ENCODE measurements around the gene ACP3.

DNA sequence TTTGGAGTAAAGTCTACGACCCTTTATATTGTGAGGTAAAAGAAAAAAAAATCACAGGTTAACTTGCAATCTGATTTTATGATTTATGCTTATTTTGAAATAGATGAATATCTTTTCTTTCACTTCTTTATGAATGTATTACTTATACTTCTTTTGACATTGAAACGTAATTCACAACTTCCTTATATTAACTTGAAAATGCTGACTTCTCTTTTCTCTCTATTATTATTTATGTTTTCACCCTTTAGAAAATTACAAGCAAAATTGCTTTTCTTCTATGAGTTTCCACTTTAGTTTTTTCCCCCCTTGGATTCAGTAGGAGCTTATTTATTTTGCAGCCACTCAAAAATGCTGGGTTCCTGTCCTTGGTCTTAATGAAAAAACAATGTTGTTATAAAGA is 25.4 kb downstream of the ACP3 start:
- TF ChIP-seq, protein P1, sequence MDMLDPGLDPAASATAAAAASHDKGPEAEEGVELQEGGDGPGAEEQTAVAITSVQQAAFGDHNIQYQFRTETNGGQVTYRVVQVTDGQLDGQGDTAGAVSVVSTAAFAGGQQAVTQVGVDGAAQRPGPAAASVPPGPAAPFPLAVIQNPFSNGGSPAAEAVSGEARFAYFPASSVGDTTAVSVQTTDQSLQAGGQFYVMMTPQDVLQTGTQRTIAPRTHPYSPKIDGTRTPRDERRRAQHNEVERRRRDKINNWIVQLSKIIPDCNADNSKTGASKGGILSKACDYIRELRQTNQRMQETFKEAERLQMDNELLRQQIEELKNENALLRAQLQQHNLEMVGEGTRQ (IDR thresholded peaks at IDR 0.05; ENCODE audit: low read depth, low read length): no peak
- TF ChIP-seq, protein P2, sequence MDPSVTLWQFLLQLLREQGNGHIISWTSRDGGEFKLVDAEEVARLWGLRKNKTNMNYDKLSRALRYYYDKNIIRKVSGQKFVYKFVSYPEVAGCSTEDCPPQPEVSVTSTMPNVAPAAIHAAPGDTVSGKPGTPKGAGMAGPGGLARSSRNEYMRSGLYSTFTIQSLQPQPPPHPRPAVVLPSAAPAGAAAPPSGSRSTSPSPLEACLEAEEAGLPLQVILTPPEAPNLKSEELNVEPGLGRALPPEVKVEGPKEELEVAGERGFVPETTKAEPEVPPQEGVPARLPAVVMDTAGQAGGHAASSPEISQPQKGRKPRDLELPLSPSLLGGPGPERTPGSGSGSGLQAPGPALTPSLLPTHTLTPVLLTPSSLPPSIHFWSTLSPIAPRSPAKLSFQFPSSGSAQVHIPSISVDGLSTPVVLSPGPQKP (IDR thresholded peaks at IDR 0.05; ENCODE audit: borderline replicate concordance, low read depth, low read length): no peak
- TF ChIP-seq RCOR1 (IDR thresholded peaks at IDR 0.05; ENCODE audit: insufficient replicate concordance, low read length) (no peak), MAFK (IDR thresholded peaks at IDR 0.05; ENCODE audit: low read depth, low read length) (no peak), BHLHE40 (IDR thresholded peaks at IDR 0.05; ENCODE audit: low read depth, low read length) (no peak), RFX5 (IDR thresholded peaks at IDR 0.05; ENCODE audit: low read depth, low read length) (no peak), CEBPB (IDR thresholded peaks at IDR 0.05; ENCODE audit: low read depth, low read length) (no peak), POLR2A (IDR thresholded peaks at IDR 0.05; ENCODE audit: low read depth, low read length) (no peak), RAD21 (IDR thresholded peaks at IDR 0.05; ENCODE audit: low read length) (no peak), MAZ (IDR thresholded peaks at IDR 0.05; ENCODE audit: borderline replicate concordance, low read depth, low read length) (no peak), SMC3 (IDR thresholded peaks at IDR 0.05; ENCODE audit: low read depth, low read length) (no peak)
- TF ChIP-seq, protein P3, sequence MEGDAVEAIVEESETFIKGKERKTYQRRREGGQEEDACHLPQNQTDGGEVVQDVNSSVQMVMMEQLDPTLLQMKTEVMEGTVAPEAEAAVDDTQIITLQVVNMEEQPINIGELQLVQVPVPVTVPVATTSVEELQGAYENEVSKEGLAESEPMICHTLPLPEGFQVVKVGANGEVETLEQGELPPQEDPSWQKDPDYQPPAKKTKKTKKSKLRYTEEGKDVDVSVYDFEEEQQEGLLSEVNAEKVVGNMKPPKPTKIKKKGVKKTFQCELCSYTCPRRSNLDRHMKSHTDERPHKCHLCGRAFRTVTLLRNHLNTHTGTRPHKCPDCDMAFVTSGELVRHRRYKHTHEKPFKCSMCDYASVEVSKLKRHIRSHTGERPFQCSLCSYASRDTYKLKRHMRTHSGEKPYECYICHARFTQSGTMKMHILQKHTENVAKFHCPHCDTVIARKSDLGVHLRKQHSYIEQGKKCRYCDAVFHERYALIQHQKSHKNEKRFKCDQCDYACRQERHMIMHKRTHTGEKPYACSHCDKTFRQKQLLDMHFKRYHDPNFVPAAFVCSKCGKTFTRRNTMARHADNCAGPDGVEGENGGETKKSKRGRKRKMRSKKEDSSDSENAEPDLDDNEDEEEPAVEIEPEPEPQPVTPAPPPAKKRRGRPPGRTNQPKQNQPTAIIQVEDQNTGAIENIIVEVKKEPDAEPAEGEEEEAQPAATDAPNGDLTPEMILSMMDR (conservative IDR thresholded peaks at IDR 0.05; ENCODE audit: low read depth, low read length): no peak
